ENCODE results near the gene KRT12.
"Not testable (repeated sequence)": the region's sequence is repeated elsewhere in the genome, so short reads cannot be mapped to it uniquely, and the experiment has no call there.

The KRT12 gene

GRCh38 chr17:40883626-40884334 lies 16.8 kb upstream of the KRT12 start:
- no peak for DNase-seq

- no peak for DNase-seq
Observed at GRCh38 chr17:40883031-40883430, 16.0 kb upstream of the KRT12 start.

- DNase-seq, result no peak
Observed at GRCh38 chr17:40879026-40879425, 12.0 kb upstream of the KRT12 start.

- no peak for DNase-seq
Observed at GRCh38 chr17:40878044-40878443, 11.0 kb upstream of the KRT12 start.

- no peak for DNase-seq
Observed at GRCh38 chr17:40873801-40874200, 6.8 kb upstream of the KRT12 start.

GRCh38 chr17:40873255-40873654 lies 6.2 kb upstream of the KRT12 start:
- no peak for DNase-seq

GRCh38 chr17:40872416-40872815 lies 5.4 kb upstream of the KRT12 start:
- no peak for DNase-seq

GRCh38 chr17:40871316-40871715 lies 4.3 kb upstream of the KRT12 start:
- DNase-seq, result no peak

- no peak for DNase-seq
Observed at GRCh38 chr17:40870136-40870535, 3.1 kb upstream of the KRT12 start.

GRCh38 chr17:40864661-40865390 lies 2.2 kb downstream of the KRT12 start:
- DNase-seq, result no peak

- no peak for DNase-seq
Observed at GRCh38 chr17:40862985-40863733, 3.9 kb downstream of the KRT12 start.

- no peak for DNase-seq
Observed at GRCh38 chr17:40859536-40859935, 7.5 kb downstream of the KRT12 start.

GRCh38 chr17:40858667-40859066 lies 8.4 kb downstream of the KRT12 start:
- DNase-seq, result not testable (repeated sequence)

- no peak for DNase-seq
Observed at GRCh38 chr17:40857535-40857934, 9.5 kb downstream of the KRT12 start.

- no peak for DNase-seq
Observed at GRCh38 chr17:40854175-40854814, 12.7 kb downstream of the KRT12 start.

GRCh38 chr17:40852364-40852763 lies 14.7 kb downstream of the KRT12 start:
- no peak for DNase-seq

GRCh38 chr17:40850293-40850972 lies 16.6 kb downstream of the KRT12 start:
- no peak for DNase-seq

- no peak for DNase-seq
Observed at GRCh38 chr17:40849723-40850122, 17.3 kb downstream of the KRT12 start.

GRCh38 chr17:40848583-40849235 lies 18.3 kb downstream of the KRT12 start:
- DNase-seq, result no peak

- DNase-seq, result no peak
Observed at GRCh38 chr17:40846515-40847144, 20.4 kb downstream of the KRT12 start.

- DNase-seq, result no peak
Observed at GRCh38 chr17:40844671-40845107, 22.3 kb downstream of the KRT12 start.

GRCh38 chr17:40843242-40843641 lies 23.8 kb downstream of the KRT12 start:
- DNase-seq, result no peak
